Heart left ventricle (tissue), 13 donors: ENCODE data around the gene WDR70.

Source experiments
- CTCF ChIP-seq, 12 donors: fragments of 200-600 bp; sonication (generic) in 4 of 12; IDR thresholded peaks; one replicate each; pipeline versions ENCODE4 v1.5.0 to v1.8.0; 2018 to 2022; ENCODE audit warnings: antibody characterized with exemption in 12 of 12, mild to moderate bottlenecking in 5 of 12
- POLR2A ChIP-seq, 2 donors: fragments of 450-650 bp; IDR thresholded peaks; one replicate each; pipeline ENCODE4 v1.6.1; 2017; ENCODE audit warnings: antibody characterized with exemption in 2 of 2, mild to moderate bottlenecking in 2 of 2, moderate library complexity in 2 of 2
- donor health status: ischemic (EF 13 %, LVEDD 7.1; RV severe dilation, severe dysfunction).
- donor health status: DM: no; HTN: yes; CAD: no.
- donor health status: DM: no; HTN: no; CAD: no.
- donor health status: ischemic (EF 25% LVEDD 6.9; RV normal size, moderate dysfunction).
- donor health status: ischemic (EF 25% LVEDD 5.7; RV mildly dilated, moderate dysfunction).
- donor health status: ischemic (EF 35%, LVEDD 5.7; RV mildly dilated, moderate dysfunction).
- donor health status: nonischemic (EF 11% LVEDD 7.7; RV severe dilation, severe dysfunction).
- donor health status: DM: yes; HTN: yes; CAD: no.
- donor health status: PGD.
- donor health status: ischemic (EF 29% LVEDD 5.4; RV normal size, mild dysfunction).
- donor health status: nonischemic (EF 23%, LVEDD 6.1; RV moderate dilation, normal function).

DNA sequence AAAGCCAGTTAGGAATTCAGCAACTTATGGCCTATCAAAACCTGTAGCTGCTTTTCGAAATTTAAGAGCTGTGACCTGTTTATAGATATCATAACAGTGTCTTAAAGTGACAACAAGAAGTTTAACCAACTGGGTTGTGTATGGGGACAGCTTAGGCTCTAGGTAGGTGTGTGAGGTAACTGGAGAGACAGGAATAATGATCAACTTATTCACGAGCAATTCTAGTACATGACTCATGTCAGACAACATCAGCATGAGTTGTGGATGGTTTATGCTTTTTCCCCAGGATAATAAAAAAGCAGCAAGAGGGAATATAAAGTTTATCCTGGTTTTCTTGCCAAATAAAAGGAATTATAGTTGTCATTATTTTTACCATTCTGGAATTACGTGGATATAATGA is 372.1 kb downstream of the WDR70 start:
- TF ChIP-seq CTCF (IDR thresholded peaks at IDR 0.05) (no peak), POLR2A (IDR thresholded peaks at IDR 0.05) (no peak)
